ENCODE measurements around the gene SS18. TPM values are rescaled to one million over a fixed set of nuclear protein-coding genes. Genes with fewer than 3 reads are reported as not detected.

SS18 gene
- total RNA-seq, 1 donor from 2014 or later = 23.5 TPM

DNA sequence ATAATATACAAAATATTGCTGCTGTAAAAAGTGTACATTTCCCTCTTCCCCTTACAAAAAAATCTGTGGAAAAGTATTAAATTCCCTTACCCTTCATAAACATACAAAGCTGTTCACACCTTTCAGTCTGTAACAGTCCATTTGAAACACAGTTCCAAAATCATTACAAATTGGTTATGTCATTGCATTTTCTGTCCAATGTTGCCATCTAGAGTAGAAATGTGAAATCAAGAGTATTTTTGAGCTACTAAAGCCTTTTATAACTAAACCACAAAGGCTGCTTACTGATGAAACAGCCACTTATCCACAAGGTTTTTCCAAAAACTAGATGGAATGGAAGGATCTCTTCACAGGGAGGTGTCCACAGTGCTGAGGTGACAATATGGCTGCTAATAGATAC is 72.5 kb downstream of the SS18 start:
- intact Hi-C loops (cut with DNase I) = no loop called here
- no peak for ATAC-seq (ENCODE audit: poor library complexity)

DNA sequence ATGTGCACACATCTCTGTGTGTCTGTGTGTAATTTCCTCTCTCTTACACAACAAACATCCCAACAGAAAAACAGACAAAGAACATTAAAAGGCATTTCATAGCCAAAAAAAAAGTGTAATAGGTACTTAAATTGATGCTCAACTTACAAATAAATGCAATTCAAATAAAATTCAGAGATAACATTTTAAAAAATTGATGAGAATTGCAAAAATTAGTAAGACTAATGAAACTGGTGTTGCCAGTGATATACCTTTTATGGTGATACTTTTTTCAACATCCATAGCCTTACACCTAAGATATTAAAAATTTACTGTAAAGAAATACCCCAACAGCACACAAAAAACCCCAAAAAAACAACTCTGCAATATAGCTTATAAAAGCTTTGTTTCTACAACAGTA is 76.0 kb downstream of the SS18 start:
- no peak for ATAC-seq (ENCODE audit: poor library complexity)
- intact Hi-C loops (cut with DNase I) = no loop called here

More for the DNA sequence above, 72.5 kb downstream of the SS18 start:
- DNase-seq = no peak

DNA sequence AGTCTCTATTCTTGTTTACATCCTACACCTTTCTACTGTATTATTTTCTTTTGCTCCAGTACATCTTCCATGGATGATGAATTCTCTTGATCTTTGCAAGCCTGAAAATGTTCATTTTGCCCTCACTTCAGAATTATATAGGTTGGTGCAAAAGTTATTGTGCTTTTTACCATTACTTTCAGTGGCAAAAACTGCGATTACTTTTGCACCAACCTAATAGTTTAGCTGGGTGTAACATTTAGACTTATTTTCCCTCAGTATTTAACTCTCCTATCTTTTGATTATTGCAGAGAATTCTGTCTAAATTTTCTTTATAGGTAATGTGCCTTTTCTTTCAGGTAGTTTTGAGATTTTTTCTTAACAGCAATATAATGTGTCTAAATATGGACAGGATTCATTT is 81.8 kb downstream of the SS18 start:
- intact Hi-C loops (cut with DNase I) = no loop called here
- DNase-seq = no peak
- no peak for ATAC-seq (ENCODE audit: poor library complexity)

More for the DNA sequence above, 76.0 kb downstream of the SS18 start:
- no peak for DNase-seq

DNA sequence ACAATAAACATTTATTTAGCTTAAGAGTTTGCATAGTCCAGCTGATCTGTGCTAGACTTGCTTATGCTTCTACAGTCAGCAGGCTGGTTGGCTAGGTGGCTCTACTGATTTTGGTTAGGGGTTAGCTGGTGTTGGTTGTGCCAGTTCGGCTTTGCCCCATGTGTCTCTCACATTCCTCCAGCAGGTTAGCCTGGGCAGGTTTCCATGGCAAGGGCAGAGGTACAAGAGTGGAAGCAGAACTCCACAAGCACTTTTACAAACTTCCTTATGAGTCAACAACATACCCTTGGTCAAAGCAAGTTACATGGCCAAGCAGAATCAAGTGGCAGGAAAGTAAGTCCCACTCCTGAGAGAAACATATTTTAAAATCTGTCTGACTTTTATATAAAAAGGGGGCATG is 82.3 kb downstream of the SS18 start:
- ATAC-seq (ENCODE audit: poor library complexity) = no peak
- intact Hi-C loops (cut with DNase I) = no loop called here

DNA sequence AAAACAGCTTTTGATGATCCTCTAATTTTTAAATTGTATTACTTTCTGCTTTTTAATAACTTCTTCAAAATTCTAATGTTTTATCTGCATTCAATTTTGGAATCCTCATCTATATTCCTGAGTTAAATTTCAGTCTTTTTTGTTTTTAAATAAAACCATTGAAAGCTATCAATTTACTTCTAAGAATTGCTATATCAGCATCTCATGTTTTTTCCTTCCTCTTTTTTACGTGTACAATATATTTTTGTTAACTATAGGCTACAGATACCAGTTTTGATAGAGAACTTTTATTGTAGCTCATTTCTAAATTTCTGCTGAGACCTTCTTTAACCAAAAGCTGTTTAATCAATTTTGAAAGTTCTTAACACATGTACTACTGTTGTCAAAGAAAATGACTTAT is 84.5 kb downstream of the SS18 start:
- ATAC-seq (ENCODE audit: poor library complexity) = no peak
- DNase-seq = no peak
- intact Hi-C loops (cut with DNase I) = no loop called here

More for the DNA sequence above, 82.3 kb downstream of the SS18 start:
- no peak for DNase-seq

DNA sequence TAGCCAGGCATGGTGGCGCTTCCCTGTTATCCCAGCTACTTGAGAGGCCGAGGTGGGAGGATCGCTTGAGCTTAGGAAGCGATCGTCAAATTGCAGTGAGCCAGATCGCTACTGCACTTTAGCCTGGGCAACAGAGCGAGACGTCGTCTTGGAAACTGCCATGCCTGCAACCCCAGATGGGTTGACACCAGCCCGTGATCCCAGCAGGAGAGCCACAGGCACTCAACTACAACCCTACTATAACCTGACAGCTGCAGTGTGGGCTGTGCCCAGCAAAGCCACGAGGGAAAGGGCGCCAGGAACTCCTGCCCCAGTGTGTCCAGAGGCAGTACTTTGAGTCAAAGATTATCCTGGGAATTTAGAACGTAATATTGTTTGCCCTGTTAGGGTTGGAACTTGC is 85.6 kb downstream of the SS18 start:
- intact Hi-C loops (cut with DNase I) = no loop called here
- DNase-seq (no peak), ATAC-seq (ENCODE audit: poor library complexity) (no peak)

DNA sequence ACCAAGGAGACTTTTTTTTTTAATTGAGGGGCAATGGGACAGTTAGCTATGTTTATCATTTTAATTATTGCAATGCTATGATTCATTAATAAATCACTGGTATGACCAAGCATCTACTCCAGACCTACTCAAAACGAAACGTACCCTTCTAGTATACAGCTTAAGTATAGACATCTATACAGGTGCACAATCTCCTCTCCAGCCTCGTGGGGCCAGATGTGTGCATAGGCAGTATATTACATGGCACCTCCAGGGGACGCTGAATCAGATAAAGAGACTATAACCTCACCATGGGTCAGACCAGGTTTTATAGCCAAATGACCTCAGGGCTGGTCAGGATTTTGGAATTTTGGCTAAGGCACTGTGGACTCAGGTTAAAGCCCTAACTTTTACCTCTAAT is 86.6 kb downstream of the SS18 start:
- no peak for ATAC-seq (ENCODE audit: poor library complexity)
- DNase-seq = no peak
- intact Hi-C loops (cut with DNase I) = no loop called here

DNA sequence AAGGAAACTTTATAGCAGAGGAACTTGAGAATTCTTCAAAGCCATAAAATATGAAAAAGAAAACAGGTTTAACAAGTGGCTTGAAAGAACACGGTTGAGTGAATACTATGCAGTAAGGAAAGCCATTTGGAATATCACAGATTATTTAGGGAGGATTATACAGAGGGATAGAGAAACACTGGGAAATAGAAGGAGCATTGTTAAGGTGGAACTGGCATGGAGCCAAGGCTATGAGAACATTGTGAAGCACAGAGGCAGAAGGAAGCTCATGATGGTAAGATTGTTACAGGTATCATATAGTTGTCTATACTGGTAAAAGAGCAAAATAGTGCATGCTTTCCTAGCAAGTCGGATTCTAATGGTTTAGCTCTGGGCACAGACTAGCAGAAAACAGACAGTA is 87.1 kb downstream of the SS18 start:
- ATAC-seq (ENCODE audit: poor library complexity) (no peak), DNase-seq (no peak)
- intact Hi-C loops (cut with DNase I) = no loop called here

DNA sequence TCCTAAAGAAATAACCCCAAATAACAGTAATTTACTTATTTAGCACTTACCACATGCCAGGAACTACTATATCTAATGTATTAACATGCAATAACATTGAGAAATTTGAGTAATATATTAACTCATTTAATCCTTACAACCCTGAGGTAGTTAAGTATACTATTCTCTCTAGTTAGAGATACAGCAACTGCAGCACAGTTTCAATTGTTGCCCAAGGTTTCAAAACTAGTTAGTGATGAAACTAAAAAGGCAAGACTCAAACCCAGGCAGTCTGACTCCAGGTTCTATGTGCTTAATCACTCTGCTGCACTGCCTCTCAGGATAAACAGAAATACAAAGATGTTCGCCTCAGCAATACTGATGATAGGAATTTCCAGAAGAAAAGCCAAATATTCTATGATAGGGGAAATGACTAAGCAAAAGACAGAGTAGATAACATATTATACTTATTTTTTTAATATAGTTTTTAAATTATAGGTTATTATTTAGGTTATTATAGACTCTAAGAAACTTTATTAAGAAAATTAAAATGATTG is 88.0 kb downstream of the SS18 start:
- DNase-seq (no peak), ATAC-seq (ENCODE audit: poor library complexity) (no peak)
- intact Hi-C loops (cut with DNase I) = no loop called here

DNA sequence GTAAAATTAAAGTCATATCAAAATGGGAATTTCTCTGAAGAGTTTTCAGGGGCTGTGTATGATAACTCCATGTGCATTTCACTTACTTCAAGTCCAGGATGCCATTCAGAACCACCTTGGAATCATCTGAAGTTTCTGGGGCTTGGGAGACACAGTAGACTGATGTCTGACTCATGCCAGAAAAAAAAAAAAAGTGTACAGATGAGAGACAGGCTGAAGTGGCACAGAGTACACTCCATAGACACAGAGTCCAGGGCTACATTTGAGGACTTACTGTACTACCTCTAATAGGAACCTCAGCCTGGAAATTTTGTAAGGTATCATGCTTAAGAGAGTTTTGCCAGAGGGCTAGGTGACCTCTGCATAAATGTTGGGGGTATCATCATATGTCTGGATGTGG is 92.0 kb downstream of the SS18 start:
- DNase-seq (no peak), ATAC-seq (ENCODE audit: poor library complexity) (no peak)
- intact Hi-C loops (cut with DNase I) = no loop called here

DNA sequence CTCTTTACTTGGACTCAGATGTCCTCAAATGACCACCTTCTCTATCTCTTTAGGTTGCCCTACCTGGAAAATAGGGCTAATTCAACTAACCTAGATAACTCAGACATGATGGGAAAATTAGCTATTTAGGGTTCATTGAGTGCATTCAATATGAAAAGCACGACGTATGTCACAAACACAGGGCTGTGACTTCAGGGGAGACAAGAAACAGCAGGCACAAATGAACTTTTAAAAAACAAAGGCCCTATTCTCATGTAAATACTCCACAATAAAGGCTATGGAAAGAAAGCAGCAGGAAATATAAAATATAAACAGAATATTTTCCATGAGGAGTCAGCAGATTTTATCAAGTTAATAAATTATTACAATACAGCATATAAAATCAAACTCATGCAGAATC is 97.8 kb downstream of the SS18 start:
- DNase-seq (no peak), ATAC-seq (ENCODE audit: poor library complexity) (no peak)
- intact Hi-C loops (cut with DNase I) = no loop called here

DNA sequence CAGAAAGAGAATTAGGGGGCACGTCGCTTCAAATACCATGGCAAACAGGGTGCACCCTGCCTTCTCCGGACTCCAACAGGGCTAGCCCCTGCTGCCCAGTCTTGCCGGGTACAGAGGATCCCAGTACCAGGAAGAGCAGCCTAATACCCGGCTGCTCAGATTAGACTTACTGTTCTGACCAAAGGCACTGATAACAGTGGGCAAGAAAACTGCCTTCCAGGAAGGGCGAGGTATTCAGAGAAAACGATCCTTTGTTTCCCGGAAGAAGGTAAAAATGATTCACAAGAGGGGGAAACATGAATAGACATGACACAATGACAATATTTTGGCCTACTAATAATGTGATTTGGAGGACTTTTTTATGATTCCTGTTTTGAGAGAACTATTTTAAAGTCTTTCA is 99.9 kb downstream of the SS18 start:
- ATAC-seq (ENCODE audit: poor library complexity) (no peak), DNase-seq (no peak)
- intact Hi-C loops (cut with DNase I) = no loop called here

DNA sequence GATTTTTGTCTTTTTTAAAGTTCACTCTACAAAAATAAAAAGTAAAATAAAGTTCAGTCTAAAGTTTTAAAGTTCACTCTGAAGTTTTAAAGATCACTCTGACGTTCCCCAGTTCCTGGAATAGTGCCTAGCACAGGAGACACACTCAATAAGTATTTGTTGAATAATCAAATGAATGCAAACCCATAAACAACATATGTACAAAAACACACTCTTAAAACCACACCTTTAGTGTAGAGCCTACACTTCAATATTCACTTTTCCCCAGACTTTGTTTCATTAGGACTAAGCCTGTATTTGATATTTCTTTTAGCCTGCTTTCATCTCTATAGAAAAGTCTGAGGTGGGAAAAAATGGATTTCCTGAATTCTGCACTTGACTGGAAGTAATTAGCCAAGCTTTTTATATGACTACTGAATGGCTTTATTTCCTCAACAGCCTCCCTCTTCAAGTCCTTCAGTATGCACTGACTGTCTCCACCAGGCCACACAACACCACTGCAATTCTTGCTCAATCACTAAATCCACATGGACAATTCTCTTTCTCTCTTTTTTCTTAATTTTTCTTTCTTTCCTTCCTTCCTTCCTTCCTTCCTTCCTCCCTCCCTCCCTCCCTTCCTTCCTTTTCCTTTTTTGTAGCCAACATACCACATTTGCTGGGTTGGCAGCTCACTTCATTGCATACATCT is 104.6 kb downstream of the SS18 start:
- no peak for DNase-seq
- ATAC-seq (ENCODE audit: poor library complexity) = no peak
- intact Hi-C loops (cut with DNase I) = no loop called here

DNA sequence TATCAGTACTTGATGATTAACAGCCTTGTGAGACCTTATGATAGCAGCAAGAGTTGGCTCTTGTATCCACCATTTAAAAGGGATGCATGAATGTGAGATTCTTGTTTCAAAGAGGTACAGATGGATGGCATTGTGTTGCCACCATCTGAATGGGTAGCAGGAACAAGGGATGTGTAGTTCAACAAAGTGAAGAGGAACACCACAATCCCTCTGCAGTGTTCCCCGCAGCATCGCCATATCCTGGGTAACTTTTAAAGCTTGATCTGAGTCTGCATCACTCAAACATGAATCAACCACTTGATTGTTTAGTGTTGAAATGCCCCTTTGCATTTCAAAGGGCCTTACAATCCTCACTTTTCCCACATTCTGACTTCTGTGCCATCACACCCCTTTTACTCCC is 106.7 kb downstream of the SS18 start:
- no peak for ATAC-seq (ENCODE audit: poor library complexity)
- intact Hi-C loops (cut with DNase I) = no loop called here
- no peak for DNase-seq

DNA sequence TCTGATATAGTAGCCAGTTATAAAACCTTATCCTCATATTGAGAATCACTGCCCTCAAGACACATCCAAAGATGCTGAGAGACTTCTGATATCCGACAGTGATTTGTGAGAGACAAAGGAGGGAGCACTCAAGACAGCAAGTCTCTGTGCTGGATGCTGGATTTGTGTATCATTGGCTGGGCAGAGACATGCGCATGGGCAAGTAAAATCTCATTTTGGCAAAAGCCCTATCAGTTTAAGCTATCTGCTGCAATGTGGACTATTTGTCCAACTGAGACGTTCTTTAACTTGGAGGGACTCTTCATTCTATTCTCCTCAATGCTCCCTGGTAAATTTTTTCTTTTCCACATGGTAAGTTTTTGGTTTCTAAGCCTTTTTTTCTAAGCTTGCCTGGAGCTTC is 107.5 kb downstream of the SS18 start:
- intact Hi-C loops (cut with DNase I) = no loop called here
- ATAC-seq (ENCODE audit: poor library complexity) (no peak), DNase-seq (no peak)

DNA sequence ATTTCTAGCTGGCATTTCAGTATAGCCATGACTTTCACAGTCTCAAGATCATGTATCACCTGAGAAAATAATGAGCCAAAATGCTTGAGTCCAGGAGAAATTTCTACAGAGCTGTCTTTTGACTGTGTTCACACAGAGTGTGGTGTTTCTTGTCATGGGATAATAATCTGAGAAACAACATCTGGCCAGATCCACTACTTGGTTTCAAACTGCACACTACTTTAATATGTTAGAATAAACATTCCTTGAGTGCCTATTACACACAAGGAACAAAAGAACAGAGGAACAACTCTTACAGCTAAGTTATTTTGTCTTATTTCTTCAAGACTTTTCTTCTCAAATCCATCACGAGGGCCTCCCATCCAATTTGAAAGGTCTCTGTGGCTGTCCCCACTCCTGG is 108.3 kb downstream of the SS18 start:
- ATAC-seq (ENCODE audit: poor library complexity) (no peak), DNase-seq (no peak)

DNA sequence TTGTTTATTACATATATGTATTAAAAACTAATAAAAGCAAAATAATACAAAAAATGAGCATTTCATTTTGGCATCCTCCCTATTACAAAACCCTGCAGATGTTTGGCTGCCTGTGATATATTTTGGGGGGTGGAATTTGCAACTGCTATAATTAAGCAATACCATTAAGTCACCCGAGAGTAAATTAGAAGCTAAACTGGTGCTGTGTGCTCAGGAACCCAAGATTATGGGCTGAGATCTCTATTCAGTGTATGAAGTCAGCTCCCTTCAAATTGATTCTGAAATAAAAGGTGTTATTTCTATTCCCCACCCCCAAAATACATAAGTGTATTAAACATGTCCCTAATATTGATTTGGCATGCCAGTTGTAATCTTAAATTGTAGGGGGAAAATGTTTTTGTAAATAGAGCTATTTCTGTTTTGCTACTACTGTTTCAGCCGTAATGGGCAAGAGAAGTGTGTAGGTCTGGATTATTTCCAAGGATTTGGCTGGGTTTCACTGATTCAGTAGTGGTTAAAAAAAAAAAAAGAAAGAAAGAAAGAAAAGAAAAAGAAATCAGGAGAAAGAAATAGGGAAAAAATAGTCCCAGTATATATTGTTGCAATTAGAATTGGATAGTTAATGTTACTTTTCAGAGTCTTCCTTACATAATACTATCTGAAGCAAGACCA is 110.9 kb downstream of the SS18 start:
- DNase-seq (no peak), ATAC-seq (ENCODE audit: poor library complexity) (peak; percentile 60)
- intact Hi-C loops (cut with DNase I) = no loop called here

More for the DNA sequence above, 108.3 kb downstream of the SS18 start:
- intact Hi-C loops (cut with DNase I) = no loop called here

DNA sequence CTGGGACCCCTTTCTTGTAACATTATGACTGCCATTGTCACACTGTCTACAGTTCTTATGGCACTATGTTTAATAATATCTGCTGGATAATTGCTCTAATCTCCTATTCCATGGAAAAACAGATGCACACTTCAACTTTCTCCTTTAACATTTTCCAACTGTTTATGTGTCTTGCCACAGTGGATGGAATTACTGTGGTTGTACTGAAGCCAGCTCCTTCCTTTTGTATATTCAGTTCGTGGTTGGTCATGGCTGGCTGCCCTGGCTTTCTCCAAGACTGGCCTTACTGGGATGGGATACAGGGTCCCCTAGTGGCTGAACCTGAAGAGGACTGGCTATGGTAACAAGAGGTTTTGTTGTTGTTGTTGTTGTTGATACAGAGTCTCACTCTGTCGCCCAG is 113.9 kb downstream of the SS18 start:
- DNase-seq (no peak), ATAC-seq (ENCODE audit: poor library complexity) (no peak)
- intact Hi-C loops (cut with DNase I) = no loop called here

DNA sequence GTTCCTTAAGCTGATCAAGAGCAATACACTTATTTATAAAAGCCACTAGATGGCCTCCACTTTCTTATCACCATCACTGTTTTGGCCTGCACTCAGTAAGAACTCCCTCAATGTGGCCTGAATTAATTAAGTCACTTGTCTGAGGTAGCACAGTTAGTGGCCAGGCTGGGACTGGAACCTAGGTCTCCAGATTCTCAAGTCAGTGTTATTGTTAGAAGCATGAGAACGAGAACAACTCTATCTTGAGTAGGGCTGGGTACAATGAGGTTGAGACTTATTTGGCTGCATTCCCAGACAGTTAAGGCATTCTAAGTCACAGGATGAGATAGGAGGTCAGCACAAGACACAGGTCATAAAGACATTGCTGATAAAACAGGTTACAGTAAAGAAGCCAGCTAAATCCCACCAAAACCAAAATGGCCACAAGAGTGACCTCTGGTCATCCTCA is 115.8 kb downstream of the SS18 start:
- ATAC-seq (ENCODE audit: poor library complexity) = no peak
- intact Hi-C loops (cut with DNase I) = no loop called here
- no peak for DNase-seq
